WTC11 (cell line): ENCODE data around the gene COG5. TPM values are rescaled to one million over a fixed set of nuclear protein-coding genes. Genes with fewer than 3 reads are reported as not detected.

ENCODE experiments used
- ATAC-seq: fragments of 200-7000 bp; cut with Tn5 transposase; 2 replicates; pipeline ENCODE4 v1.10.0; 2021; ENCODE audit warnings: mild to moderate bottlenecking, moderate library complexity
- CTCF ChIA-PET: fragments of 300-600 bp; sonication (Branson Sonifier 250); formaldehyde crosslinking; loops from one replicate; lab custom pipeline; 2021; ENCODE audit warnings: antibody characterized with exemption; lab: Charles Lee
- POLR2A ChIA-PET: fragments of 350-600 bp; sonication (Branson Sonifier 250); formaldehyde crosslinking; loops from one replicate; lab custom pipeline; 2021; ENCODE audit warnings: antibody characterized with exemption; lab: Charles Lee
- DNase-seq: peaks from one replicate; pipeline ENCODE4 v3.0.0; 2021; ENCODE audit warnings: low spot score
- H3K27ac Mint-ChIP-seq: 2 replicates; pipeline ENCODE4 v1.8.0; 2021; ENCODE audit warnings: mixed read lengths
- H3K27me3 Mint-ChIP-seq: 2 replicates; pipeline ENCODE4 v1.8.0; 2021; ENCODE audit warnings: low read depth, mild to moderate bottlenecking, moderate library complexity, mixed read lengths
- H3K36me3 Mint-ChIP-seq: 2 replicates; pipeline ENCODE4 v1.8.0; 2021; ENCODE audit warnings: mixed read lengths
- H3K4me1 Mint-ChIP-seq: 2 replicates; pipeline ENCODE4 v1.8.0; 2022; ENCODE audit warnings: mixed read lengths
- H3K4me3 Mint-ChIP-seq: 2 replicates; pipeline ENCODE4 v1.8.0; 2021; ENCODE audit warnings: mild to moderate bottlenecking, moderate library complexity, mixed read lengths
- H3K9me3 Mint-ChIP-seq: 2 replicates; pipeline ENCODE4 v1.8.0; 2021; ENCODE audit warnings: mixed read lengths
- CBFB ChIP-seq: sonication (generic); formaldehyde crosslinking; IDR thresholded peaks from 2 replicates; pipeline ENCODE4 v1.8.1; 2022; ENCODE audit warnings: mild to moderate bottlenecking, low read depth, missing genetic modification reagents
- ETV6 ChIP-seq: sonication (generic); formaldehyde crosslinking; IDR thresholded peaks from 2 replicates; pipeline ENCODE4 v1.8.1; 2022; ENCODE audit warnings: mild to moderate bottlenecking, missing genetic modification reagents
- GABPB1 ChIP-seq: sonication (generic); formaldehyde crosslinking; IDR thresholded peaks from 2 replicates; pipeline ENCODE4 v1.8.1; 2023; ENCODE audit warnings: mild to moderate bottlenecking, missing genetic modification reagents
- NFE2L1 ChIP-seq: sonication (generic); formaldehyde crosslinking; IDR thresholded peaks from 2 replicates; pipeline ENCODE4 v1.8.1; 2023; ENCODE audit warnings: missing genetic modification reagents
- NFYB ChIP-seq: sonication (generic); formaldehyde crosslinking; conservative IDR thresholded peaks from 2 replicates; pipeline ENCODE4 v1.8.0; 2022; ENCODE audit warnings: low read depth, missing genetic modification reagents
- OVOL2 ChIP-seq: fragments of 250-450 bp; sonication (Bioruptor Pico); IDR thresholded peaks from 2 replicates; pipeline ENCODE4 v1.9.0; 2021; ENCODE audit warnings: mild to moderate bottlenecking, borderline replicate concordance
- SP1 ChIP-seq: sonication (generic); formaldehyde crosslinking; conservative IDR thresholded peaks from 2 replicates; pipeline ENCODE4 v1.8.1; 2022; ENCODE audit warnings: missing genetic modification reagents
- TCF7 ChIP-seq: sonication (generic); formaldehyde crosslinking; IDR thresholded peaks from 2 replicates; pipeline ENCODE4 v1.8.0; 2022; ENCODE audit warnings: mild to moderate bottlenecking, low read depth, missing genetic modification reagents, moderate library complexity
- TEAD4 ChIP-seq: sonication (generic); formaldehyde crosslinking; IDR thresholded peaks from 2 replicates; pipeline ENCODE4 v1.8.0; 2022; ENCODE audit warnings: mild to moderate bottlenecking, missing genetic modification reagents
- ZNF219 ChIP-seq: sonication (generic); formaldehyde crosslinking; IDR thresholded peaks from 2 replicates; pipeline ENCODE4 v1.8.0; 2023; ENCODE audit warnings: missing genetic modification reagents, mild to moderate bottlenecking, borderline replicate concordance
- ZNF317 ChIP-seq: sonication (generic); formaldehyde crosslinking; IDR thresholded peaks from 2 replicates; pipeline ENCODE4 v1.8.1; 2023; ENCODE audit warnings: low read depth, mild to moderate bottlenecking, moderate library complexity, missing genetic modification reagents, borderline replicate concordance
- total RNA-seq: library from RNA; stranded (reverse); gene quantifications from 3 replicates; pipeline ENCODE4 v1.2.3, GENCODE V29; 2021
- TF ChIP-seq, protein P1 (sequence below): sonication (generic); formaldehyde crosslinking; IDR thresholded peaks from 2 replicates; pipeline ENCODE4 v1.8.1; 2022; ENCODE audit warnings: low read depth, mild to moderate bottlenecking, moderate library complexity, missing genetic modification reagents, borderline replicate concordance
- TF ChIP-seq, protein P2 (sequence below): fragments of 250-450 bp; sonication (Bioruptor Pico); IDR thresholded peaks from 2 replicates; pipeline ENCODE4 v1.9.0; 2021; ENCODE audit warnings: moderate library complexity, mild to moderate bottlenecking, inconsistent platforms, borderline replicate concordance
- TF ChIP-seq, protein P3 (sequence below): sonication (generic); formaldehyde crosslinking; IDR thresholded peaks from 2 replicates; pipeline ENCODE4 v1.8.0; 2022; ENCODE audit warnings: mild to moderate bottlenecking, missing genetic modification reagents
- TF ChIP-seq, protein P4 (sequence below): sonication (generic); formaldehyde crosslinking; IDR thresholded peaks from 2 replicates; pipeline ENCODE4 v1.8.0; 2022; ENCODE audit warnings: mild to moderate bottlenecking, missing genetic modification reagents
- TF ChIP-seq, protein P5 (sequence below): sonication (generic); formaldehyde crosslinking; IDR thresholded peaks from 2 replicates; pipeline ENCODE4 v1.8.0; 2022; ENCODE audit warnings: mild to moderate bottlenecking, missing genetic modification reagents
- TF ChIP-seq, protein P6 (sequence below): sonication (generic); formaldehyde crosslinking; conservative IDR thresholded peaks from 2 replicates; pipeline ENCODE4 v1.8.1; 2022; ENCODE audit warnings: mild to moderate bottlenecking, missing genetic modification reagents
- TF ChIP-seq, protein P7 (sequence below): fragments of 250-450 bp; sonication (Bioruptor Pico); conservative IDR thresholded peaks from 2 replicates; pipeline ENCODE4 v1.9.0; 2021; ENCODE audit warnings: mild to moderate bottlenecking

The COG5 gene
- total RNA-seq, 1 experiment from 2014 or later: 23.8 TPM

DNA sequence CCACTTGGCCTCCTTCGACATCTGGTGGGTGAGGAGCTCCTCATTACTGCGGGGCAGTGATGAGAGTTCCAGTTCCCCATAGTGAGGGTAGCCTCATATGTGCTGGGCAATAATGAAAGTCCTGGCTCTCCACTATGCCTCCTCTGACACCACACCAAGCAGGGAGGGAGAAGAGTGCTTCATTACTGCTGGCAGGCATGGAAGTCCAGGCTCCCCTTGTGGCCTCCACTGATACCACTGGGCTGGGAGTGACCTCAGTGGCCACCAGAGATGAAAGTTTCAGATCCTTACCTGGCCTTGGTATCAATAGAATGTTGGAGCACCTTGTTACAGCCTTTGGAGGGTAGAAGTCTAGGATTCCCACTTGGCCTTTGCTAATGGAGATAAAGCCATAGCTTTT, 6.6 kb upstream of the COG5 start (continued):
- TF ChIP-seq, protein P1, sequence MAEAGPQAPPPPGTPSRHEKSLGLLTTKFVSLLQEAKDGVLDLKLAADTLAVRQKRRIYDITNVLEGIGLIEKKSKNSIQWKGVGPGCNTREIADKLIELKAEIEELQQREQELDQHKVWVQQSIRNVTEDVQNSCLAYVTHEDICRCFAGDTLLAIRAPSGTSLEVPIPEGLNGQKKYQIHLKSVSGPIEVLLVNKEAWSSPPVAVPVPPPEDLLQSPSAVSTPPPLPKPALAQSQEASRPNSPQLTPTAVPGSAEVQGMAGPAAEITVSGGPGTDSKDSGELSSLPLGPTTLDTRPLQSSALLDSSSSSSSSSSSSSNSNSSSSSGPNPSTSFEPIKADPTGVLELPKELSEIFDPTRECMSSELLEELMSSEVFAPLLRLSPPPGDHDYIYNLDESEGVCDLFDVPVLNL: no peak
- TF ChIP-seq, protein P2, sequence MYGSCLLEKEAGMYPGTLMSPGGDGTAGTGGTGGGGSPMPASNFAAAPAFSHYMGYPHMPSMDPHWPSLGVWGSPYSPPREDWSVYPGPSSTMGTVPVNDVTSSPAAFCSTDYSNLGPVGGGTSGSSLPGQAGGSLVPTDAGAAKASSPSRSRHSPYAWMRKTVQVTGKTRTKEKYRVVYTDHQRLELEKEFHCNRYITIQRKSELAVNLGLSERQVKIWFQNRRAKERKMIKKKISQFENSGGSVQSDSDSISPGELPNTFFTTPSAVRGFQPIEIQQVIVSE (CRISPR knock-in tag): no peak
- no peak for TF ChIP-seq ZNF219 (CRISPR knock-in tag)
- TF ChIP-seq TEAD4 (CRISPR knock-in tag): no peak
- TF ChIP-seq, protein P3, sequence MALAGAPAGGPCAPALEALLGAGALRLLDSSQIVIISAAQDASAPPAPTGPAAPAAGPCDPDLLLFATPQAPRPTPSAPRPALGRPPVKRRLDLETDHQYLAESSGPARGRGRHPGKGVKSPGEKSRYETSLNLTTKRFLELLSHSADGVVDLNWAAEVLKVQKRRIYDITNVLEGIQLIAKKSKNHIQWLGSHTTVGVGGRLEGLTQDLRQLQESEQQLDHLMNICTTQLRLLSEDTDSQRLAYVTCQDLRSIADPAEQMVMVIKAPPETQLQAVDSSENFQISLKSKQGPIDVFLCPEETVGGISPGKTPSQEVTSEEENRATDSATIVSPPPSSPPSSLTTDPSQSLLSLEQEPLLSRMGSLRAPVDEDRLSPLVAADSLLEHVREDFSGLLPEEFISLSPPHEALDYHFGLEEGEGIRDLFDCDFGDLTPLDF (CRISPR knock-in tag): no peak

DNA sequence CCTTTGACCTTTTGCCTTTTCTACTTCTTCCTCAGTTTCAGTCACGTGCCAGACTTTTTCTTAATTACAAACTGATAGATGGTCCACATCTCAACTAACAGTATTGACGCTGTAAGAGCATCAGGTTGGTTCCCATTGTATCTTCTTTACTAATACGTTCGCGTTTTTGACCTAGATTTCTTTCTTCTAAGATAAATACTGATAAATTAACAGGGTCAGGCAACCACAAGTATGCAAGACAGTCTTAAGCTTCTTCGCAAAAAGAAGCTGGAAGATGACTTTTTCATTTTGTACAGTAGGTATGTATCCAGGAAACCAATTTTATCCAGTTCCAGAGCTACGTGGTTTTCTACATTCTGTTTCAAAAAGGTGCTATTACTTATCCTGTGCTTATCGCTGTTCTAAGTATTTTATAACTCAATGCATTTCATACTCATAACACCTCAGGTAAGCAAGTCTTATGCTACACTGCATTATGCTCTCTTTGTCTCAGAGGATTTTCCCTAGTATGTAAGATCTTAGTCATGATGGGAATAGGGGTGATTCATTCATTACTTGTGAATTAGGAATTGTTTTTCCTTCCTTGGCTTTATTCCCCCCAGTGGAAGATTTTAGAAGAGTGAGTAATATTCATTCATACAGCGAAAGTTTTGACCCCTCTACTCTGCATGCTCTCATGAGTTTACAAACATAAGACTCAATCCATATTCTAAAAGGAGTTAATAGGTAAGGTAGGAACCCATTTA, 1.0 kb upstream of the COG5 start:
- H3K4me3 Mint-ChIP-seq: peak overlapping the region; percentile 92
- H3K27ac Mint-ChIP-seq: peak overlapping the region; percentile 71
- ATAC-seq (no peak), DNase-seq (no peak)
- H3K9me3 Mint-ChIP-seq: no peaks in the 10 kb centered on the region
- ChIA-PET CTCF (interaction anchor here (0.5 to 1.9 kb wide), 5 partner anchors 96 to 397 kb away, joined by 3 to 6 read pairs (median 3); partner anchors contain the start of gene SLC26A4), POLR2A (interaction anchor here (1.8 to 1.9 kb wide), 2 partner anchors 16 to 179 kb away, joined by 6 to 9 read pairs; partner anchors contain the start of genes BCAP29 and CBLL1)
- H3K36me3 Mint-ChIP-seq: peaks cover 12% of the 10 kb centered on the region
- TF ChIP-seq OVOL2 (CRISPR knock-in tag): no peak
- TF ChIP-seq, protein P4, sequence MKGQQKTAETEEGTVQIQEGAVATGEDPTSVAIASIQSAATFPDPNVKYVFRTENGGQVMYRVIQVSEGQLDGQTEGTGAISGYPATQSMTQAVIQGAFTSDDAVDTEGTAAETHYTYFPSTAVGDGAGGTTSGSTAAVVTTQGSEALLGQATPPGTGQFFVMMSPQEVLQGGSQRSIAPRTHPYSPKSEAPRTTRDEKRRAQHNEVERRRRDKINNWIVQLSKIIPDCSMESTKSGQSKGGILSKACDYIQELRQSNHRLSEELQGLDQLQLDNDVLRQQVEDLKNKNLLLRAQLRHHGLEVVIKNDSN (CRISPR knock-in tag): peak; percentile 69
- H3K27me3 Mint-ChIP-seq: no peaks in the 10 kb centered on the region
- H3K4me1 Mint-ChIP-seq: peaks cover 22% of the 10 kb centered on the region

DNA sequence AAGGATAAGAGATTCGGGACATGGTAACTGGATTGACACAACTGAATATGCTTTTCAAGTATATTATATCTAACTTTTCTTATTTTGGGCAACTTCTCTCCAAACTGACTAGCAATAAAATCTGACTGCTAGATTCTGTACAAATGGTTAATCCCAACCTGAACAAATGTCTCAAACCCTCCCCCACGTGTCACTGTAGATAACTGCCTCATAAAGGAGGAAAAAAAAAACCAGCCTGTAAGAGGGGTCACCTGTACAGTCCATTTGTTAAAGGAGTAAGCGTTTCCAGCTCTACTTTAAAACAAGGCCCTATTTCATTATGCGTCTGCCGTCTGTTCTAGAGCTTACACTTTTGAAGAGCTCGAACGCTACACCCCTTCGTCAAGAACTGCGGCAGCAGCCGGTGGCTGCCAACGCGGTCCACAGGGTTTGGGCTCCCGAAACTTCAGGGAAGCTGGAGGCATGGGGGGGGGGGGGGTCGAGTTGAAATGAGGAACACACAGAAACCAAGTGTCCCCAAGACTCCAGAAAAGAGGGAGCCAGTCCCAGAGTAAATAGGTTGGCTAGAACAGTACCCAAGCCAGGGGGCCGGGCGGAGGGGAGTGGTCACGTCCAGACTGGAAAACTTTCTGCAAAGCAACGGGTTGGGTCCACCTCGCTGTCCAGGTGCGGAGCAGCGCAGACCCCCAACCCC, 492 bp downstream of the COG5 start:
- no peak for TF ChIP-seq GABPB1 (CRISPR knock-in tag)
- TF ChIP-seq TEAD4 (CRISPR knock-in tag): peak; percentile 40; the same call in 1 of the 2 replicates
- DNase-seq: no peak
- peak overlapping the region; percentile 92 for H3K4me3 Mint-ChIP-seq
- no peaks in the 10 kb centered on the region for H3K9me3 Mint-ChIP-seq
- H3K36me3 Mint-ChIP-seq: peaks cover 6% of the 10 kb centered on the region
- peak; percentile 74 for ATAC-seq
- H3K4me1 Mint-ChIP-seq: peaks cover 22% of the 10 kb centered on the region
- ChIA-PET POLR2A (interaction anchor here (0.6 to 1.9 kb wide), 3 partner anchors 17 to 397 kb away, joined by 3 to 9 read pairs (median 6); partner anchors contain the start of genes BCAP29 and CBLL1), CTCF (interaction anchor here (0.7 to 1.9 kb wide), 2 partner anchors 98 to 248 kb away, joined by 3 to 6 read pairs; partner anchors contain the start of gene SLC26A4)
- H3K27ac Mint-ChIP-seq: peak overlapping the region; percentile 78
- no peaks in the 10 kb centered on the region for H3K27me3 Mint-ChIP-seq

DNA sequence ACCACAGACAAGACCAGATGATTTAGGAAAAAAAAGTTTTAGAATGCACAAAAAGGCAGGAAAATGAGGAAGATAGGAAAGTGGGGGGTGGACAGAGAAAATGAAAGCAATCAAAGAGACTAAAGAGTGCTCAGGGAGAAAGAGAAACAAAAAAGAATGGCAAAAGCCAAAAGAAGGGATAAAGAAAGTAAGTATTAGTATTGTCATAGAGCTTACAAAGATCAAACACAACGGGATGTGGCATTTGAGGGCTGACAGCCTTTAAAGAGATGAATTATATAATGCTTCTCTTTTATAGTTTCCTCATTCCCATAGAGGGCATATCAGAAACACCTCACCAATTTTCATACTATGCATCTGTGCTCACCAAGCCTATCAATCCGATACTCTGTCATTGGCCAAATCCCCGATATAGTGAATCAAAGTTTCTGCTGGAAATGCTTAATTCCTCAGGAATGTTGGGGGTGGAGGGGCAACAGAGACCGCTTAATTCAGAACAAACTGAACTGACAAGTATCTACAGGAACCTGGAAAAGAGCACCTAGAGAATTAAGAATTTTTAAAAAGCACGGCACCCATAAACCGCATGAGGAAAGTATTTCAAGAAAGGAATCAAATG, 2.7 kb downstream of the COG5 start:
- CTCF ChIA-PET: no interaction called here
- Mint-ChIP-seq H3K9me3 (no peaks in the 10 kb centered on the region), H3K4me3 (peak overlapping the region; percentile 34; the same call in 1 of the 2 replicates), H3K4me1 (peaks cover 22% of the 10 kb centered on the region), H3K27ac (no peak overlapping the region), H3K27me3 (no peaks in the 10 kb centered on the region), H3K36me3 (peaks cover 6% of the 10 kb centered on the region)
- no peak for DNase-seq
- POLR2A ChIA-PET: no interaction called here
- no peak for TF ChIP-seq ZNF317 (CRISPR knock-in tag)
- TF ChIP-seq, protein P5, sequence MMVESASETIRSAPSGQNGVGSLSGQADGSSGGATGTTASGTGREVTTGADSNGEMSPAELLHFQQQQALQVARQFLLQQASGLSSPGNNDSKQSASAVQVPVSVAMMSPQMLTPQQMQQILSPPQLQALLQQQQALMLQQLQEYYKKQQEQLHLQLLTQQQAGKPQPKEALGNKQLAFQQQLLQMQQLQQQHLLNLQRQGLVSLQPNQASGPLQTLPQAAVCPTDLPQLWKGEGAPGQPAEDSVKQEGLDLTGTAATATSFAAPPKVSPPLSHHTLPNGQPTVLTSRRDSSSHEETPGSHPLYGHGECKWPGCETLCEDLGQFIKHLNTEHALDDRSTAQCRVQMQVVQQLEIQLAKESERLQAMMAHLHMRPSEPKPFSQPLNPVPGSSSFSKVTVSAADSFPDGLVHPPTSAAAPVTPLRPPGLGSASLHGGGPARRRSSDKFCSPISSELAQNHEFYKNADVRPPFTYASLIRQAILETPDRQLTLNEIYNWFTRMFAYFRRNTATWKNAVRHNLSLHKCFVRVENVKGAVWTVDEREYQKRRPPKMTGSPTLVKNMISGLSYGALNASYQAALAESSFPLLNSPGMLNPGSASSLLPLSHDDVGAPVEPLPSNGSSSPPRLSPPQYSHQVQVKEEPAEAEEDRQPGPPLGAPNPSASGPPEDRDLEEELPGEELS (CRISPR knock-in tag): no peak
- no peak for TF ChIP-seq TCF7 (CRISPR knock-in tag)
- no peak for TF ChIP-seq NFE2L1 (CRISPR knock-in tag)
- TF ChIP-seq SP1 (CRISPR knock-in tag): no peak
- no peak for TF ChIP-seq NFYB (CRISPR knock-in tag)
- TF ChIP-seq, protein P6, sequence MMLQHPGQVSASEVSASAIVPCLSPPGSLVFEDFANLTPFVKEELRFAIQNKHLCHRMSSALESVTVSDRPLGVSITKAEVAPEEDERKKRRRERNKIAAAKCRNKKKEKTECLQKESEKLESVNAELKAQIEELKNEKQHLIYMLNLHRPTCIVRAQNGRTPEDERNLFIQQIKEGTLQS (CRISPR knock-in tag): no peak
- TF ChIP-seq, protein P7, sequence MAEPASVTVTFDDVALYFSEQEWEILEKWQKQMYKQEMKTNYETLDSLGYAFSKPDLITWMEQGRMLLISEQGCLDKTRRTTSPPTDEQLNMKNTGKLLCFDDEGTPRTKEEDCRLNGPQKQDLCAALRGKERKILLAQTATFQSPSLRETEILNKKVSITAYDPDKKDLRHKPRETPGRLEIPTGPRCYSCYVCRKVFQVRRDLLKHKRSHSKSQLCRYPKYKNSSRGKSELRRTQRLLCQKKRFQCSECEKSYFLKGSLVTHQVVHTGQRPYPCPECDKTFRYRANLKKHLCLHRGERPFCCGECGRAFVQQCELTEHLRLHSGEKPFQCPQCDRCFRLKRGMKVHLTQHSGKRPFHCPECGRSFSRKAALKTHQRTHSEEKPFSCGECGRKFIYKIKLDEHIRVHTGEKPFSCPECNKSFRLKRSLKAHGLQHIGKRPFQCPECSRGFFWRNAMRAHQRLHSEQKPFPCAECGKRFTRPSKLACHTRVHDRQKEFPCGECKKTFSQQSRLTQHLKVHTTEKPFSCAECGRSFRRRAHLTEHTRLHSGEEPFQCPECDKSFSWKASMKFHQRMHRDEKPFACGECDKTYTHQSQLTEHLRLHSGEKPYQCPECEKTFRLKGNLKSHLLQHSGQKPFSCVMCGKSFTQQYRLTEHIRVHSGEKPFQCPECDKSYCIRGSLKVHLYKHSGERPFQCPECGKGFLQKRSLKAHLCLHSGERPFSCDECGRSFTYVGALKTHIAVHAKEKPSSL (CRISPR knock-in tag): no peak
- no peak for TF ChIP-seq CBFB (CRISPR knock-in tag)
- no peak for TF ChIP-seq ETV6
- no peak for ATAC-seq
